ENCODE results near the gene ZNF444. TPM values are rescaled to one million over a fixed set of nuclear protein-coding genes. Genes with fewer than 3 reads are reported as not detected.
"Not testable (repeated sequence)": the region's sequence is repeated elsewhere in the genome, so short reads cannot be mapped to it uniquely, and the experiment has no call there.

Gene ZNF444
- total and polyA plus RNA-seq, 10 donors: 17.0 to 35.1 (median 22.8) TPM

GRCh38 chr19:56174086-56174485 lies 33.0 kb downstream of the ZNF444 start:
- no peak for DNase-seq
- Histone ChIP-seq H3K9me3 (no peaks in the 10 kb centered on the region), H3K27ac (no peak overlapping the region), H3K4me3 (no peak overlapping the region), H3K27me3 (replicated peaks in 1 of 7) (peaks cover 0 to 41% (median 0%) of the 10 kb centered on the region in 7 donors), H3K36me3 (no peaks in the 10 kb centered on the region), H3K4me1 (peaks cover 0 to 18% (median 5%) of the 10 kb centered on the region in 6 donors)
- TF ChIP-seq POLR2AphosphoS5 (IDR thresholded peaks at IDR 0.05): no peak
- no peak for TF ChIP-seq POLR2A (IDR thresholded peaks at IDR 0.05)
- intact Hi-C loops (cut with DNase I; ENCODE audit: low total_unique reads): loop anchor here (5.0 kb wide), 1 partner anchor 97 kb away; no protein-coding TSS in a partner anchor
- WGBS, 5 donors: 33 to 46% (median 36%) methylated on average over 9 of the region's 9 CpGs

GRCh38 chr19:56174550-56174949 lies 33.5 kb downstream of the ZNF444 start:
- intact Hi-C loops (cut with DNase I; ENCODE audit: low total_unique reads): loop anchor here (5.0 kb wide), 1 partner anchor 97 kb away; no protein-coding TSS in a partner anchor
- TF ChIP-seq CTCF (IDR thresholded peaks at IDR 0.05 in 8 of 11, conservative IDR thresholded peaks at IDR 0.05 in 3 of 11) (no peak), POLR2A (IDR thresholded peaks at IDR 0.05) (no peak), POLR2AphosphoS5 (IDR thresholded peaks at IDR 0.05) (no peak)
- 55 to 65% (median 61%) methylated on average over 11 of the region's 11 CpGs for WGBS, 5 donors
- no peak for DNase-seq
- no peak overlapping the region for H3K4me3 ChIP-seq
- no peaks in the 10 kb centered on the region for H3K36me3 ChIP-seq
- H3K9me3 ChIP-seq: no peaks in the 10 kb centered on the region
- H3K27ac ChIP-seq: no peak overlapping the region
- peaks cover 0 to 18% (median 5%) of the 10 kb centered on the region in 6 donors for H3K4me1 ChIP-seq
- peaks cover 0 to 41% (median 0%) of the 10 kb centered on the region in 7 donors for H3K27me3 ChIP-seq (replicated peaks in 1 of 7)

- 56 to 72% (median 66%) methylated on average over 14 to 15 of the region's 15 CpGs for WGBS, 5 donors
- H3K4me3 ChIP-seq; H3K4me1 ChIP-seq; H3K9me3 ChIP-seq; intact Hi-C loops (cut with DNase I; ENCODE audit: low total_unique reads); DNase-seq; H3K27ac ChIP-seq; H3K36me3 ChIP-seq: not testable (repeated sequence)
- H3K27me3 ChIP-seq (replicated peaks in 1 of 7): peaks cover 0 to 41% (median 0%) of the 10 kb centered on the region in 7 donors
Observed at GRCh38 chr19:56175861-56176307, 34.8 kb downstream of the ZNF444 start, which contains the start of gene GALP. TSS of gene GALP (plus strand) at chr19:56176008. CDS start at chr19:56177109, 1,101 bp downstream.

- WGBS, 5 donors: 73 to 84% (median 82%) methylated on average over 3 to 11 of the region's 11 CpGs
Observed at GRCh38 chr19:56176310-56176709, 35.2 kb downstream of the ZNF444 start.

GRCh38 chr19:56176881-56177280 lies 35.8 kb downstream of the ZNF444 start:
- intact Hi-C loops (cut with DNase I; ENCODE audit: low total_unique reads): no loop called here
- H3K27ac ChIP-seq: no peak overlapping the region
- H3K4me1 ChIP-seq: peaks cover 0 to 2% (median 1%) of the 10 kb centered on the region in 6 donors
- no peak for DNase-seq
- peaks cover 0 to 46% (median 0%) of the 10 kb centered on the region in 7 donors for H3K27me3 ChIP-seq (replicated peaks in 1 of 7)
- 77 to 87% (median 83%) methylated on average over 18 of the region's 18 CpGs for WGBS, 5 donors
- H3K9me3 ChIP-seq: no peaks in the 10 kb centered on the region
- no peak overlapping the region for H3K4me3 ChIP-seq
- no peaks in the 10 kb centered on the region for H3K36me3 ChIP-seq
- TF ChIP-seq POLR2AphosphoS5 (IDR thresholded peaks at IDR 0.05) (no peak), CTCF (IDR thresholded peaks at IDR 0.05 in 8 of 11, conservative IDR thresholded peaks at IDR 0.05 in 3 of 11) (no peak), POLR2A (IDR thresholded peaks at IDR 0.05) (no peak)

More at GRCh38 chr19:56176310-56176709, 35.2 kb downstream of the ZNF444 start:
- H3K4me1 ChIP-seq; H3K27ac ChIP-seq; H3K36me3 ChIP-seq; H3K4me3 ChIP-seq; intact Hi-C loops (cut with DNase I; ENCODE audit: low total_unique reads); H3K9me3 ChIP-seq; DNase-seq: not testable (repeated sequence)
- H3K27me3 ChIP-seq (replicated peaks in 1 of 7): peaks cover 0 to 41% (median 0%) of the 10 kb centered on the region in 7 donors
